NCI-H82 treated with DMSO at 0.1 percent for 48 hours (cell line): Measurements from ENCODE around the gene TLR3.
"Not testable (repeated sequence)": the region's sequence is repeated elsewhere in the genome, so short reads cannot be mapped to it uniquely, and the experiment has no call there.

Experiments used
- DNase-seq: peaks from one replicate; lab custom pipeline; 2025; ENCODE audit not compliant: unreplicated experiment; lab: John Stamatoyannopoulos, UW

The TLR3 gene

DNA sequence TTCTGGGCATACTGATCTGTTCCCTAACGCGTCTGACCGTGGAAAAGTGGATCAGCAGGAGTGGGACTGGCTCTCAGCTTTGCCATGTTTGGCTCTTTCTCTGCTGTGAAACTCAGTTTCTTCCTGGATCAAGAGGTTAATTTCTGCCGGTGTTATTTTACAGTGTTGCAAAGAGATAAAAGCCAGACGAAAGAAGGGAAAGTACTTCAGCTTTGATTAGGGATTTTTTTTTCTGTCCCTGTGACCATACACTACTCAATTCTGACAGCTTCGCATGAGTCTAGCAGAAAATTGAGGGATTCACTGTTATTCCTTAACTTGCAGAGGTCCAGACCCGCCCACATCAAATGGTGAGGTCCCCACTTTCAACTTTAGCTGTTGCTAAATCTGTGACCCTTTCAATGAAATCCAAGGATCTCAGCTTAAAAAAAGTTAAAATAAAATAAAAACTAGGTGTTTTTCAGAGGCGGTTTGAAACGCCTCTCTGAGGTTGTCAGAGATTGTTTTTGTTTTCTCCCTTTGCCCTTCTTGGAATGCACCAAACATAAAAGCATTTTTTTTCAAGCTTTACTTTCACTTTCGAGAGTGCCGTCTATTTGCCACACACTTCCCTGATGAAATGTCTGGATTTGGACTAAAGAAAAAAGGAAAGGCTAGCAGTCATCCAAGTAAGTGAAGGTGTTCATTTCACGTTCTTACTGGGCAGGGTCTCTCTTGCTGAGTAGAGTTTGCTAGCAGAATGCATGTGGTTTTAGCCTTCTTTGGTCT lies at the start of gene TLR3:
Gene TLR3 (plus strand): TSS at position 576 of the 768 bp plus-strand sequence. CDS start 7,464 bp downstream, outside the sequence.
- no peak for DNase-seq

DNA sequence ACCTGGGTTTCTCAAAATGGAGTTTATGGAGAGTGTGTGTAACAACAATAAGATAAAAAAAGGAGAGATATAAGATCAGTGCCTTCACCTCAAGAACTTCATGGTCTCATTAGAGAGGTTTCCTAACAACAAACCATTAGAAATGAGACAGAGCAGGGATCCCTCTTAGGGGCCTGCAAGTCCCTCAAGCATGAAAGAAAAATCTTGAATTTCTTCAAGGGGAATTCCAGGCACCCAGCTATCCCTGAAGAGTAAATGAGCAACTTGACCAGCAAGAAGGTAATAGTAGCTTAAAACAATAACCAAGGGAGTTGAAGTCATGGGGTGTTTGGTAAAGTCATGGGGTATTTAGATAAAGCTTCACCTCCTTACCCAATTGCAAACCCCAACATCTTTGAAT lies 49.7 kb upstream of the TLR3 start:
- no peak for DNase-seq

DNA sequence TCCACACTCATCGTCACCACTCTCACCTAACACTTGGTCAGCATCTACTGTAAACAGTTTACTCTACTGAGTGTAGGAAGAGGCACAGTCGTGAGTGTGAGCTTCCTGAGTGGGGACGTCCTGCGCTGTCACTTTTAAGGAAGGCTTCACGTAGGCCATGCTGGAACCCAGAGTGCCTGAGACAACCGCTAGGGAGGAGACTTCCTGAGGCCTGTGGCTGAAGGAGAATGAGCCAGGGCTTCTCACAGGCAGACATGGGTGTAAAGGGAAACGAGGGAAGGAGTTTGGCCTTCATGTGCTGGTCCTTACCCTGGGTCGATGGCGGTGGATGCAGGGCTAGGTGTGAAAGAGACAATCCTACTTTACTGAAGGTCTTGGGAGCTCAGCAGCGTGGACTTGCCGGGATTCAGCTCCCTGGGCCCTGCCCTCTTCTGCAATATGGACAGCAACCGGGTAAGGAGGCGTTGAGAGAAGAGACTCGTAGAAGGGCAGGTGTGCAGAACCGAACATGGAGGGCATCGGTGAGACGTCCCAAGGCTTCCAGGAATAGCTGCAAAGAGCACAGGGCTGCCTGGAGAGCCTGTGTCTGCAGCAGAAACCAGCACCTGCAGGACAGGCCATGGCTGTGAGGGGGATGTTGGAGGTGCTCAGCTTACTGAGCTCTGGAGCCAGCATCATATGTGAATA lies 48.7 kb upstream of the TLR3 start:
- DNase-seq, result no peak

DNA sequence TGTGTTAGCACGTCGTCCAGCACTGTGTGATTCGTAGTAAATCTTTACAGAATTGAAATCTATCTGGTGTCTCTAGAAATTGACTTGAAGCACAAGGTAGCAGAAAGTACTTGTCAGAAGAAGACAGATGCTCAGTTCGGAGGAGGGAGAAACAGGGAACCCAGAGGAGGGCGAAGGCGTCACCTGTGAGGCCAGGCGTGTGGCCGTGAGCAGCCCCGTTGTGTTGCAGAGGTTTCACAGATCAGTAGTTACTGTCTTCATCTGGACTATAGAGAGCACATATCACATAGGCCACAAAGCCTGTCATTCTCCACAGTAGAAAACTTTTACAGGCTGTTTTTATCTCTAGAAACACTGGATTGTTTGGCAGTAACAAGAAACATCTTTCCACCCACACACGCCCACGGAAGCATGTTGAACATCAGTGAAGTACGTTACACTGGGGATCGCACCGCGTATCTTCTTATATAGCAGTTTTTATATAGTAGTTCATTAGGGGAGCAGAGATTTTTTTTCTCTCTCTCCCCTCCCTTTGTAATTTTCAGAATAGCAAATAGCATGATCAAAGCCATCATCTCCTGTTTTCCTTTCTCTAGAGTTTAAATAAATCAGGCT lies 48.1 kb upstream of the TLR3 start:
- DNase-seq, result no peak

DNA sequence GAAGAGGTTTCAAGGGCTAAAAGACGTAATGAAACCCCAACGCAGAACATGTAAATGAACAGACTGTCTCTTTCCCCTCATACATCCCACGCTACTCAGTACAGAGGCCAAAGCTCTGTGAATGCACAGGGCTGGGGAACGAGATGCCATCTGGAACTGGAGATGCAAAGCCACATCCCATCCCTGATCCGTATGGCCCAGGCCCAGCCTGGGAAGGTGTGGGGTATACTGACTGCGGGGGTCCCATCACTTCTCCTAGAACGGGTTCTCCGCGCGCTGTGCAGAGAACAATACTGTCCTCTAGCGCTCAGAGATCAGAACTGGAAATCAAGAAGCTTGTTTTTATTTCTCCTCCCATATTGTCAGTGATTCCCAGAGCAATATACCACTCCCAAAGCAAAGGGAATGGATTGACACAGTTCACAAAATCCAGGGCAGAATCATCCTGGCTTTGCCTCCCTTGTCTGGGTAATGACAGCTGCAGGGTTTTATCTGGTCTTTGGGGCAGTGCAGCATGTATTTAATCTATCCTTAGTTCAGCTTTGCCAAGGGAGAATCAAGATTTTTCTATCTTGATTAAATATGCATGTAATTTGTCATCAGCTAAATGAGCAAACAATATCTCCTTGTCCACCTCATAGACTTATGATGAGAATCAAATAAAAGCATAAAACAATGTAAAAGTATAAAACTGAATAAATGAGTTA lies 47.3 kb upstream of the TLR3 start:
- DNase-seq, result peak; percentile 7

DNA sequence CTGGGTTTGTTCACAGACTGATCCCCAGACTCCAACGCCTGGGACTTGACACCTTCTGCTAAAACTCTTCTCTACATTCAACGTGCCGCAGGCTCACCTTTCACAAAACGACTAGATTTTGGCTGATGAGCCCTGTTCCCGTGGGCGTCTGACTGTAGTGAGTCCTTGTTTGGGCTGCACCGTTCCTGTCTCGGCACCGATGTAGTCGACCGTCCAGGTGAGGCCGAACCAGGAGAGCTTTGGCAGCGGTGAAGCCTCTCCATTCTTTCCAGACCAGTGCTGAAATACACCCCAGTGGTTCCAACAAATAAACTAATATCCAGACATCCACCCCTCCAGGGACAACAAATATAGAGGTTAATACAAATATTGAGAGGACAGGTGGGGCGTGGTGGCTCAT lies 45.0 kb upstream of the TLR3 start:
- no peak for DNase-seq

DNA sequence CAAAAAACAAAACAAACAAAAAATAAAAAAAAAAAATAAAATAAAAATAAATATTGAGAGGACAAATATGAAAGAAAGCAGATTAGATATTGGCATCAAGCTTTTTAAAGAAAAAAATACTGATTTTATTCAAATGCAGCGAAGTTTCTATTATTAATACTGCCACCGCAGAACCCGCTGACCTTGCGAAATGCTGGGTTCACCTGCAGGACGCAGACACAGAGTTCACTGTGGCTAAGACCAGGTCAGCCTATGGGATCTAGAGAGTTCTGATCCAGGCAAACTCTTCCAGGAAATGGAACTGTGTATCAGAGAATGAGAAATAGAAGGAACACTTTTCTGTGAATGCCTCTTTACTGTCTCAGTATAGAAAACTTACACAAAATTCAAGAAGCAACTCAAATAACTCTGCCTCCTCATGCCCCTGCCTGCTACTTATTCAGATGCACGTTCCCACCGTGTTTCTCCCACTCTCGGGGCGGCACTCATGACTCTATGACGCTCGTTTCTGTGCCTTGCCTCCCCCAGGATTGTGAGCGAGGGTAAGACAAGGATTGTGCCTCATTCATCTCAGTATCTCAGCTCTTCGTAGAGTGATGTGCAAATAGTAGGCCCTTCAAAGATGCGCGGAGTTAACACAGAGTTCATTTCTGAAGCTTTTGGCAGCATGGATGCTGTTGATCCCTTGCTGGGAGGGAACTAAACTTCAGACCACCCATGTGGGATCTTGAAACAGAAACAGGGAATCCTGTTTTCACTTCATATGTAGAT lies 44.1 kb upstream of the TLR3 start:
- no peak for DNase-seq

DNA sequence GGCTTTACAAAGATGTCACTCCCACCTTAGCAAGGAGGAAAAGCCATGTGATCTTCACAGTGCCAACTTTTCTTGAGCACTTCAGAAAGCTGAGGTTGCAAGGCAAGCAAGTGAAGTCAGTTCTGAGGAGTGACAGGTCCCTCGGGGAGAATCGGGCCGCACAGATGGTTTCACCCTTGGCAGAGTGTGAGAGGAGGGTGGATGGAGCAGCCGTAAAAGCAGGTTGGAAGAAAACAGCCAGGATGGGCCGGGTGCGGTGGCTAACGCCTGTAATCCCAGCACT lies 43.6 kb upstream of the TLR3 start:
- no peak for DNase-seq

DNA sequence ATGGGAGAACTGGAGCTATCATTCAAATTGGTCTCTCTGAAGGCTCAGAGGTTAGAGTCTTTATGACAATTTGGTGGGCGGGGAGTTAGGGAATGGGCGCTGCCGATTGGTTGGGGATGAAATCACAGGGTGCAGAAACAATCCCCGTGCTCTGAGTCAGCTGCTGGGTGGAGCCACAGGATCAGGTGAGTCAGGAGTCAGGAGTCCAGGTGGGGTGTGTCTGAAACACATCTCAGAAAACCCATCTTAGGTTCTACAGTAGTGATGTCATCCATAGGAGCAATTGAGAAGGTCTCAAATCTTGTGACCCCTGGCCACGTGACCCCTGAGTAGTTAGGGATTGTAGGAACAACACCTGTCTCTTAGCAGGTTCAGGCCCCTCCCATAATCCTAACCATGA lies 41.6 kb upstream of the TLR3 start:
- DNase-seq, result no peak

DNA sequence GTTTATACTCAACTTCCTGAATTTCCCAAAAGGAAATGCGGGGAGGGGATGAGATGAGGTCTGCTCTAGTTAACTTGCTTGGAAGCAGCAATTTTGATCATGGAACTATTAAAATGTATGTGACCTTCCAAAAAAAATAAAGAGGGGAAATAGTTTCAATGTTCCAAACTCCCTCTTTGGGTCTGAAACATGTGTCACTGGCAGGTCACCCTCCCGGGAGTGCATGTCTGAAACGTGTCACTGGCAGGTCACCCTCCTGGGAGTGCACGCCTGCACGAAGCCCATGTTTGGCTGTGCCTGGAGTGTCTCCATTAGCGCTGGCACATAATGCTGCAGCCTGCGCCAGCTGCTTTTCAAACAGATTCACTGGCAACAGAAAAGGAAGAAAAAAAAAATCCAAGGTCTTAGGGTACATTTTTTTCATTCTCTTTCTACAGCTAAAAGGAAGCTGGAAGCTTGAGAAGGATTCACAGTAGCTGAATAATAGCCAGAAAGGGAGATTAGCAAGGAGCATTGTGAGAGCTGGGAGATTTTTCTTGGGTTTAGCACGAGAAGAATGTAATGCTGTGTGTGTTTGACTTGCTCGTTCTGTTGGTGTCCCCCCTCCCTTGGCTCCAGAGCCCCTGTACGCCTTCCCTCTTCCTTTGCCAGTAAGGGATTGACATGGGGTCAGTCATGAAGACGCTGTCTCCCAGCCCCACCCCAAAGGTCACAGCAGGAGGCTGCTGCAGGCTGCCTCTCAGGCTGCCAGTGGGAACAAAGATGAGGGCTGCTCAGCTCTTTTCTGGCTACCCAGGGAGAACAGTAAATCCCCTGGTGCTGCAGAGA lies 39.2 kb upstream of the TLR3 start:
- no peak for DNase-seq

DNA sequence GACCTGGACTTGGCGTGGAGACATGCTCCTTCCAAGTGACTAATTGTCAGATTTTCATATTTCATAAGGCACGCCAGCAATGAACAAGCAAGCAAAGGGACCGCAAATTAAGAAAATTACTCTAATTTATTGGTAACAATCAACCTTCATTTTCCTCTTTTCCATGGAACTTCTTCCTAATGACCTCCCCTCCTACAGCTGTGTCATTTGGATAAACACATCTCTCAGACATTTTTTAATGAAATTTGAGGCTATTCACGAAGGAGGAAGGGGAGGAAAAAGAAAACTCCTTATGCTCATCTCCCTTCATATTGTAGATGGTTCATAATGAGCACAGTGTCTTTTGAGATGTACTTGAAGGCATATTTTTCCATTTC lies 38.6 kb upstream of the TLR3 start:
- DNase-seq, result no peak

DNA sequence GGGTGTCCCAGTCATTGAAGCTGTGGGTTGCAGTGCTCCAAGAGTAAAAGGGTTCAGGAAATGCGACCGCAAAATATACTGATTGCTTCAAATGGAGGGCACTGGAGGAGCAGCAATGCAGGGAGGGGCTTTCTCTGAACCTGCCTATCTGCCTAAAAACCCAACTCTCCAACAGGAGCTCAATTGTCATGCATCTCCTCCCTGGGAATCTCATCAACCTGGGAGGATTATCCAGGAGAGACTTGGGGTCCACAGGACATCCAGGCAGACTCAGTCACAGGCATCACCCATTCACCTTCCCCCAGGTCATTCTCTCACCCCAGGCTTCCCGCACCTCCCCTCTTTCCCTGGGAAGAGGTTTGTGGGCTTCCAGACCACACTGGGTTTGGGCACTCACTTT lies 38.2 kb upstream of the TLR3 start:
- no peak for DNase-seq

DNA sequence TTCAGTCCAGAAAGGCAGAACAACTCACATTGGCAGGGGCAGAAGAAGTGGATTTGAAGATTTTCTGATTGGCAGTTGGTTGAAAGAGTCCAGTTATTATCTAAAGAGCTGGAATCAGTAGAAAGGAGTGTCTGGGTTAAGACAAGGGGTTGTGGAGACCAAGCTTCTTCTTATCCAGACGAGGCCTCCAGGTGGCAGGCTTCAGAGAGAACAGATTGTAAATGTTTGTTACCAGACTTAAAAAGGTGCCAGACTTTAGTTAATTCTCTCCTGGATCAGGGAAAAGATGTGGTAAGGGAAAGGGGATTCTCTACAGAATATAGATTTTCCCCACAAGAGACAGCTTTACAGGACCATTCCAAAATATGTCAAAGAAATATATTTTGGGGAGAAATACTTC lies 36.7 kb upstream of the TLR3 start:
- no peak for DNase-seq

DNA sequence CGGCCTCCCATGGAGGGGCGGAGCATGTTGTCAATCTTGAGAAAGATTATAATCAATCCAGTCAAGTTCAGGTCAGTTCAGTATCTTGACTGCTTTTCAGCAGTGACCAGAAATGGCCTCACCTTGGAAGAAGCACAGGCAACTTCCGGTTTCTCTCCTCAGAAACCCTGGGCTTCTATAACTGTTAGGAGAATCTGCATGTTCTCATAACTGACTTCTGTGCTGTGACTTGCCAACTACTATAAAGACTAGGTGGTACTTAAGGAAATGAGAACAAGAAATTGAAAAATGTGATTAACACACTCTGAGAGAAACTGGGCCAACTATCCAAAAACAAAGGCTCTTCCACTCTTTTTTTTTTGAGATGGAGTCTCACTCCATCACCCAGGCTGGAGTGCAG lies 35.9 kb upstream of the TLR3 start:
- no peak for DNase-seq

DNA sequence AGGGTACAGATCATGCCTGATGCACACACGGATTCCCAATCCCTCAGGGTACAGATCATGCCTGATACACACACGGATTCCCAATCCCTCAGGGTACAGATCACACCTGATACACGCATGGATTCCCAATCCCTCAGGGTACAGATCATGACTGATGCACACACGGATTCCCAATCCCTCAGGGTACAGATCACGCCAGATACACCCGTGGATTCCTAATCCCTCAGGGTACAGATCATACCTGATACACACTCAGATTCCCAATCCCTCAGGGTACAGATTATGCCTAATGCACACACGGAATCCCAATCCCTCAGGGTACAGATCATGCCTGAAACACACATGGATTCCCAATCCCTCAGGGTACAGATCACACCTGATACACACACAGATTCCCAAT lies 34.3 kb upstream of the TLR3 start:
- not testable (repeated sequence) for DNase-seq

DNA sequence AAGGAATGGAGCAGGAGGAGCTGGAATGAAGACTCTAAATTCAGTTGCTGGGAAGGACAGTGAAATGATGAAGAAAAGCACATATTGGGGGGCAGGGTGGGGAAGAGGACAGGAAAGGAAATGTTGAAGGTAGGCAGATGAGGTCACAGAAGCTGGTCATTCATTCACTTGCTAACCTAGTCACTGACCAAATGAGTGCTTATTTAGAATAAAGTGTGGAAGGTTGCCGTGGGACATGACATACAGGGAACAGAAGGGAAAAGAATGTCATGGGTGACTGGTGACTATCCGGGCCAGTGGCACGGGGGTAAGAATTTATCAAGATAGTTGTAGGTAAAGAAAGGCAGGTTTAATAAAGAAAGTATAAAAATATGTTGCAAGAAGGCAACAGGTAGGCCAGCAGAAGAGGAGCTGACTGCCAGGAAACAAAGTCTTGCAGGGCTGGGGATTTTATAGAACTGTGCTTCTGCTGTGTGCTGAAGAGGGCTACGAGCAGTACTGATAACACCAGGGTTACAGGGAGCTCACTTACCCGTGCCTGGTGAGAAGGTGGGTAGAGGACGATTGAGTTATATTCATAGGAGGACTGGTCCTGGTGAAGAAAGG lies 31.9 kb upstream of the TLR3 start:
- no peak for DNase-seq

DNA sequence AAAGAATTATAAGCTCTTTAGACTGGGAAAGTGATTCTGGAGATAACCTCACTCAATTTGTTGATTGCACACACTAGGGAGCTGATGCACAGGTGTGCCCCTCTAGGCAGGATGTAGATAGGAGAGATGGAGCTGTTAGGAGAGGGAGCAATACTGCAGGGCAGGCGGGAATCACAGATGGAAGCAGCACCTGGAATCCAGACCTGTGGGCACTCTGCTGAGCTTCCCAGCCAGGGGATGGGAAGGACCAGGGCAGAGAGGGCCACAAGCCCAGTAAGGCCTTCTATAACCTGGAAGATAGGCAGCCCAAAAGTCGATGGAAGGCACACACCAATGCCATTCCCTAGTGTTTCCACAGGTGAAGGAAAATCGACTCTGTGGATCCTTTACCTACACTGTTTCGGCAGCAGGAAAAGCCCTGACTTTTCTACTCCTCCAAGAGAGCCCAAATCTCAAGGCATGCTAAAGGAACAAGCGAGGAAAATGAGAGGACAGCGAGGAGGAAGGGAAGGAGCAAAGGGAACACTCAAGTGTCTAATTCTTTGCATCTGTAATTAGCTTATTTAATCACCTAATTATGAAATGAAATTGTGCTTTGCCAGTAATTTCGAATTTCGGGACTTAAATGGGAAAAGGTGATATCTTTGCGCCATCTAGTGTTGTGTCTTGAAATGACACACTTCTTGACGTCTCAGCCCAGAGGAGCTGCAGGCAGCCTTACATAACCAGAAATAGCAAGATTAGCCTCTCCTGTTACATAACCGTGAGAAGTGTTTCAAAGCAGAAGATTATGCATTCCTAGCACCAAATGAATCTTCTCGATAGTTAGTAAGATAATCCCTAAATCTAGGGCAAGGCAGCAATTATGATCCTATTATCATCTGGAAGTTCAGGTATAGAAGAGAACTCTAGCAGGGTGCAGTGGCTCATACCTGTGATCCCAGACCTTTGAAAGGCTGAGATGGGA lies 31.0 kb upstream of the TLR3 start:
- DNase-seq, result peak; percentile 0

DNA sequence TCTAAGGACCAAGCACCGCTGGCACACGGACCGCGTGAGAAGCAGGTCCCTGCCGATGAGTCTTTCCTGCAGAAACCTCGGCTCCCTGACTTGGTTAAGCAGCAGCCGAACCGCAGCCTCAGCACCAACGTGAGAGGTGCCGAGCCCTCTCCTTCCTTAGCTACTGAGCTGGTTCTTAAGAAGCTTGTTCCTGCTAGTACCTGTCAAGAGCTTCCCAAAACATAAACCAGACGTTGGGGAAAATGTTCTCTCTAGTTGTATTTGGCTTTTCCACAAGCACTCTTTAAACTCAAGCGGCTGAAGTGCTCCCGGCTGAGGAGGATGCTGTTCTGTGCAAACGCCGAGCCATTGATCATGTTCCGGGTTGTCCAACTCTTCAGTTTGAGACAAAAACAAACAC lies 29.3 kb upstream of the TLR3 start:
- DNase-seq, result no peak

DNA sequence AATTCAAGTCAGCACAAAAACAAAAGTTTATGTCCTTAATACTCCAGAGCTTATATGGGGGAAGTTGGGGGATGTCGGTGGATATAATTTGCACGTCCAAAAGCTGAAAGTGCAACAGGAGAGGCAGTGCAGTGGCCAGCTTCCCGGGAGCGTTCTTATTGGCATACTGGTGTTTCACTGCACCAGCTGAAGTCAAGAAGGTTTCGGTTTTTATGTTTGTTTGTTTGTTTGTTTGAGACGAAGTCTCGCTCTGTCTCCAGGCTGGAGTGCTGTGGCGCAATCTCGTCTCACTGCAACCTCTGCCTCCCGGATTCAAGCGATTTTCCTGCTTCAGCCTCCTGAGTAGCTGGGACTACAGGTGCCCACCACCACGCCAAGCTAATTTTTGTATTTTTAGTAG lies 28.6 kb upstream of the TLR3 start:
- DNase-seq, result no peak
